GM21737 (cell line): ENCODE measurements around the gene WRAP73.

Experiments
- ATAC-seq: cut with Tn5 transposase; IDR thresholded peaks from one replicate; pipeline ENCODE4 v1.9.1; 2021; ENCODE audit warnings: mild to moderate bottlenecking, moderate library complexity; ENCODE audit not compliant: unreplicated experiment

The WRAP73 gene

DNA sequence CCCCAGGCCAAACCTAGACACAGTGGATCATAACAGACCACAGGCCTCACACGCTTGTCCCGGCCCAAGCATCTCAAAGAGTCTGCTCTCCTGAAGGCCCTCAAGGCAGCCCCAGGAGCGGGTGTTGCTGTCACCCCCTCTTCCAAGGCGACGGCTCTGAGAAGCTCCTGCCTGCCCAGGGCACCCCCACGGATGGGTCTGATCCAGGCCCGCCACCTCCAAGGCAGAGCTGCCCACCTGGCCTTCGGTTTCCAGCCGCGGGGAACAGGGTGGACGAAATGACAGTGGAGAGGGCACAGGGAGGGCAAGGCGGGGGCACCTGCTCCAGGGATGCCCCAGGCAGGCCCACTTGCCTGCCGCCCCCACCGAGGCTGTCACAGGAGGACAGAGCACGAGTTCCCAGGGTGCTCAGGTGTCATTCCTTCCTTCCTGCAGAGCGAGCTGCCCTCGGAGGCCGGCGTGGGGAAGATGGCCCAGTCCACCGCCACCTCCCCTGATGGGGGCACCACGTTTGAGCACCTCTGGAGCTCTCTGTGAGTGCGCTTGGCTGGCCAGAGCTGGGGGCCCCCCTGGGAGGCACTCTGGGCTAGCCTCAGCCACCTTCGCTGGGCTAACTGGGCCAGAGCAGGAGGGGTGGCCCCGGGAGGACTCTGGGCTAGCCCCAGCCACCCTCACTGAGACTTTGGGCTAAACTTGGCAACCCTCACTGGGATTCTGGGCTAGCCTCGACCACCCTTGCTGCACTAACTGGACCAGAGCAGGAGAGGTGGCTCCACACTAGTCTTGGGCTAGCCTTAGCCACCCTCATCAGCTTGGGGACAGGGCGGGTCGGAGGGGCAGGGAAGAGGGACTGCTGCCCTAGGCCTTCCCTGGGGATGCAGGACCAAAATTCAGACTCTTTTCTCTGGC is 32.2 kb upstream of the WRAP73 start:
- no peak for ATAC-seq

DNA sequence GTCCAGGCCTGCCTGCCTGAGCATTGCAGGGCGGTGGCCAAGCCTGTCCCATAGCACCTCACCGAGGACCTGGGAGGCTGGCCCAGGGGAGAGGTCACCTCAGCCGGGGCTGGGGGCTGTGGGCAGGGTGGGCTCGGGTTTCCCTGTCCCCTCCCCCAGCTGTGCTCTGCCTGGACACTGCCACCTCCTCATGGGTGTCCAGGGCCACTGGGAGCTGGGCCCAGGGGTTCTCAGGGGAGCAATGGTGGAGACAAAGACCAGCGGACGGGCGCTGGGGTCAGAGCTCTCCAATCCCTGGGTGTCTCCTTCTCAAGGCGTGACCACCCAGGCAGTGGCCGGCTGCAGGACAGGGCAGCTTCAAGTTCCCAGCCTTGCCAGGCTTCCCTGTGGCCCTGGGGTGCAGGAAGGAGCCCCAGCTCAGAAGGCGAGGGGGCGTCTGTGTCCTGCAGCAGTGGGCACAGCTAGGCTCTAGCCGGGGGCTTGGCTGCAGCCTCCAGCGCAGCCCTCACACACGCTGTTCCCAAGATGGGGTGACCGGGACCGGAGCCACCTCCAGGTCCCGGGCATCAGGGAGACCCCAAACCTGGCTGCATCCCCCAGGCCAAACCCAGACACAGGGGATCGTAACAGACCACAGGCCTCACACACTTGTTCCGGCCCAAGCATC is 31.5 kb upstream of the WRAP73 start:
- ATAC-seq, result no peak

GRCh38 chr1:3680488-3681230 is 30.8 kb upstream of the WRAP73 start:
- ATAC-seq, result no peak

- ATAC-seq, result no peak
Observed at GRCh38 chr1:3679799-3680453, 30.0 kb upstream of the WRAP73 start.

DNA sequence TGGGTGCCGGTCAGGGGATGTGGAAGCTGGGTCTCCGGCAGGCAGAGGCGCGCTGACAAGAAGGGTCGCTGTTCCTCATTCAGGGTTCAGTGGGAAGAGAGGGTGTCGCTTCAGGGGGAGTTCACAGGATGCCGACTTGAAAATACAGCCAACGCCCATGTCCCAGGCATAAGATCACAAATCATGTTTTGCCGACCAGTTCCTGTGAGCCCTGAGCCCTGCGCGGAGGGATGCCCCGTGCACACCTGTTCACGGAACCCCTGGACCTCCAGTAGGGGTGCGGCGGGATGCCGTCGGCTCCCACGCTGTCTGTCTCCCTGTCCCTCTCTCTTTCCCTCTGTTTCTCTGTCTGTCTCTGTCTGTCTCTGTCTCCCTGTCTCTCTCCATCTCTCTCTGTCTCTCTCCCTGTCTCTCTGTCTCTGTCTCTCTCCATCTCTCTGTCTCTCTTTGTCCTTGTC is 29.2 kb upstream of the WRAP73 start:
- no peak for ATAC-seq

- no peak for ATAC-seq
Observed at GRCh38 chr1:3678361-3679097, 28.6 kb upstream of the WRAP73 start.

GRCh38 chr1:3677484-3677883 is 27.6 kb upstream of the WRAP73 start:
- ATAC-seq, result no peak

DNA sequence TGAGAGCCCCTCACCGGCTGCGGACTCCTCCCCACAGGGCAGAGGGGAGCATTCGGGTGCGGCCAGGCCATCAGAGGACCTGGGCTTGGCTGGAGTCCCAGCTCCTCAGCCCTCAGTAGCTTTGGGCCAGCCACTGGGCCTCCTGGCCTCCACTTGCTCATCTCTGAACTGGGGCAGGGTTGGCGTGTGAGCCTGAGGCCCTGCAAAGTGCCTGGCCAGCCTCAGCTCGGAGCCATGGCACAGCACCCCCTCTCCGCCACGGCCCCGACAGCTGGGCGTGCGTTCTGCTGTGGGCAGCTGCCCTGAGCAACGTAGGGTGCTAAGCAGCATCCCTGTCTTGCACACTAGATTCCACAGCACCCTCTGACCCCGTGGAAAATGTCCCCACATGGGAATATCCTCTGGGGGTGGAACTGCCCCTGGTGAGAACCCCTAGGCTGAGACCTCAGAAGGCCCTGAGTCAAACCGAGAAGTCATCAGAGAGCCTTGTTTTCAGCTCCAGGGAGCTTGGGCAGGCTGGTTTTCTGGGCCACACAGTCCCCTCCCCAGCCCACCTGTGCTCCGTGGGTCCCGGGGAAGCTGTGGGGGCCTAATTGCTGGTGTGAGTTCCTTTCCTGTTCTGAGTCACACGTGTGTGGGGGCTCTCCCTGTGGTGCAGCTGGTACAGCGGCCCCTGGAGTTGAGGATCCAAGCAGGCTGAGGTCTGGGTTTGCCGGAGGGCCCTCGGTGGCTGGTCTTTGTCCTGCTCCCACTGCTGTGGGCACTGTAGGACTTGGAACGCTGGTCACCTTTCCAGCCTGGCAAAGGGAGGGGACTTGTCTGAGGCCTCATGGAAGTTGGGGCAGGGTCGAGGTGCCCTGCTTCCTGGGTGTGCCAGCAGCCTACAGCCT is 26.9 kb upstream of the WRAP73 start:
- ATAC-seq, result peak; percentile 56

DNA sequence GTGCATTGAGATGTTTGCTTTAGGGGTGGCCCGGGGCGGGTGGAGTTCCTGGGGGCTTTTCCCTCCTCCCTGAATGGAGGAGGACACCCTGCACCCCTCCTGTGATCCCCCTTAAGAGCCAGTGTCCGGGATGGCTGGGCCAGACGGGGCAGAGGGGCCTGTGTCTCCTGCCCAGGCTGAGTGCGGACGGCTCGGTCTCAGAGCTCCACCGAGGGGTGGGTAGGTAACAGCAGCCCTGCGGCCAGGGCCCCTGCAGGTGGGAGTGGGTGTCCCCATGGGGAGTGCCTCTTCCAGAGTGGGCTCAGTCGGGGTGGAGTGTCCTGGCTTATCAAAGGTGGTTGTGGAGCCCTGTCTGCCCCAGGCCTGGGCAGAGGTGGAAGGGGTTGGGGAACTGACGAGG is 25.5 kb upstream of the WRAP73 start:
- ATAC-seq, result no peak

GRCh38 chr1:3674100-3675094 is 24.5 kb upstream of the WRAP73 start:
- no peak for ATAC-seq

DNA sequence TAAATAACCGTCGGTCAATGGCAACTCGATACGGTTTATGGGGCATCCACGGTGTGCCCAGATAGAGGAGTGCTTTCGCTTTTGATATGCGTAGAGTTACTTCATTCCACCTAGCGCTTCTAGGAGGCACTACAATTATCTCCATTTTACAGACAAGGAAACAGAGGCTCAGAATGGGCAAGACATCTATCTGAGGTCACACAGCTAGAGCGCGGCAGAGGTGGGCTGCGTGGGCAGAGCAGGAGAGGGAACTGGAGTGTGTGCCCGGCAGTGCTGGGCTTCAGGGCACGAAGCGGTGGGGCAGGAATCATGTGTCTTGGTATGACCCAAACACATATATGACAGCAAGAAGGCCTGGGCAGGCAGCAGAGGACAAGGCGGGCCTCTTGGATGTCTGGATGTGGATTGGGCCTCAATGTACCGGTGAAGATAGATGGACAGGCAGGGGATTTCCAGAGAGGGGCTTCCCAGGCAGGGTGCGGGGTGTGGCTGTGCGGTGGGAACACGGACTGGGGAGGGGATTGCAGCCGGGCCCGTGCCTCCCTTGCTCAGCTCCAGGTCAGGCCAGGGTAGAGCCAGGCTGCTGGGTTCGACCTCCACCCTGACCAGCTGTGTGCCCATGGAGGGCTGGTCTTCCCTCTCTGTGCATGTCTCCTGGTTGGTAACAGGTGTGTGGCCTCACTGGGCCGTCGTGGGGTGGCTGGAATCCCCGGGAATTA is 23.6 kb upstream of the WRAP73 start:
- no peak for ATAC-seq

DNA sequence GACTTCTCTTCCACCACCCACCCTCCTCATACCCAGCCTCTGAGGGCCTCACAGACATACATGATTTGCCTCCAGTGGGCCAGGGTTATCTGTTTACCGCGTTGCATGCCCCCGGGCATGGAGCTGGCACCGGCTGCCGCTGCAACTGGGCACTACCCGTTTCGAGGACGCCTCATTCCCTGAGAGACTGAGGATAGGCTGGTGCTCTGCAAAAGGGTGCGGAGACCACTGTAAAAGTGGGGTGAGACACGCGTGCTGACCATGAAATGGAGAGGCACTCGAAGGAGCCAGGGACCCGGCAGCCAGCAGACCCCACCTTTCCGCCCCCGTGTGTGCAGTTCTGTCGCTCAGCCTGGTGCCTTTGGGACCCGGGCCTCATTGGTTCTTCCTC is 23.1 kb upstream of the WRAP73 start:
- ATAC-seq, result no peak

- no peak for ATAC-seq
Observed at GRCh38 chr1:3672231-3672970, 22.5 kb upstream of the WRAP73 start.

- ATAC-seq, result no peak
Observed at GRCh38 chr1:3671371-3672180, 21.7 kb upstream of the WRAP73 start.

DNA sequence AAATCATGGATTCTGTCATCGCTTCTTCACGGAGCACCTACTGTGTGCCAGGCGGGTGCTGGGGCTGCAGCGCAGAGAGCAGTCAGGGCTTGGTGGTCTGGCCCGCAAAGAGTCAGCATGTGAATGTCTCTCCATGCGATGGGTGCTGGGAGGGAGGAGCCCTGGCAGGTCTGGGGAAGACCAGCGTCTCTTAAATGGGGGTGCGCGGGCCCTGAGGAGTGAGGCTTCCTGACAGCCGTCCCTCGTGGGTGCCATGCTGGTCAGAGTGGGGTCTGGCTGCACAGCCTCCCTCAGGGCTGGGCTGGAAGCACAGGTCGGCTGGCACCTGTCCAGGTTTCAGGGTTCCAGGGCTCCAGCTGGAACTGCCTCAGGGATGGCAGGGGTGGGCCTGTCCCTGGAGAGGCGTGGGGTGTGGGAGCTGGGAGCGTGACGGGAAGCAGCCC is 20.9 kb upstream of the WRAP73 start:
- ATAC-seq, result no peak

- ATAC-seq, result no peak
Observed at GRCh38 chr1:3669971-3670431, 20.1 kb upstream of the WRAP73 start.
